HG03342 (cell line): ENCODE measurements around the gene ABCA13.
A peak's percentile ranks its signal among the peaks of the same experiment; 100 is the strongest.

Experiments
- ATAC-seq: cut with Tn5 transposase; IDR thresholded peaks from one replicate; pipeline ENCODE4 v1.9.1; 2021; ENCODE audit warnings: mild to moderate bottlenecking, moderate library complexity; ENCODE audit not compliant: unreplicated experiment

The ABCA13 gene

DNA sequence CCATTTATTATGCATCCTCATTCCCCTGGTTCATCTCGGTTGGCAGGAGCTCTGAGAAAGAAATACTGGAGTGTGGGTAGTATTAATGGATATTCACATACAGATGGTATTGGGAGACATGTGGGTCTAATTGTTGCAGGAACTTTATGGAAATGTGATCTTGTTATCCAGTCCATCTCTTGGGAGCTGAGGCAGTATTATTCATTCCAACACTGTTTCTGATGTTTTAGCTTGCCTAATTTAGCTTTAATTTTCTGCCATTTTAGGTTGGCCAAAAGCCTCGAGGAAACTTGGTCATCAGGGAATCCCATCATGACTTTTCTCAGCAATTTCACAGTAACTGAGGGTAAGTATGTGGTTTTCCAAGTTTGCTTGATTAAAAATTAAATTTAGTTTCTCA is 125.7 kb downstream of the ABCA13 start:
- ATAC-seq: no peak

DNA sequence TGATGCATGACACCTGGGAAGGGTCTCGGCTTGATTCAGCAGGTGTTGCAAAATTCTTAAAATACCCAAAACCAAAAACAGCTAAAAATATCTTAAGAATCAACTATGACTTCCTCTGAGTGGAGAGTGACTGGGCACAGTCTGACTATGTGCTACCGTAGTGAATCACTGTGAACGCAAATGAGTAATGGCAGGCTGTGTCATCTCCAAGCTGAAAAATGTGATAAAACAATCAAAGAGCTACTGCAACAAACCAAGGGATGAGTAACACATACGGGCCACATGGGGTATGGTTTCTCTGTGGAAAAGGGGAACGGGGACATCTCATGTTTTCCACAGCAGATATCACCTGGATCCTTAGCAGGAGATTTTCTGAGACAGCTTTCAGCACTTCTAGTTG is 127.5 kb downstream of the ABCA13 start:
- ATAC-seq: peak; percentile 83

DNA sequence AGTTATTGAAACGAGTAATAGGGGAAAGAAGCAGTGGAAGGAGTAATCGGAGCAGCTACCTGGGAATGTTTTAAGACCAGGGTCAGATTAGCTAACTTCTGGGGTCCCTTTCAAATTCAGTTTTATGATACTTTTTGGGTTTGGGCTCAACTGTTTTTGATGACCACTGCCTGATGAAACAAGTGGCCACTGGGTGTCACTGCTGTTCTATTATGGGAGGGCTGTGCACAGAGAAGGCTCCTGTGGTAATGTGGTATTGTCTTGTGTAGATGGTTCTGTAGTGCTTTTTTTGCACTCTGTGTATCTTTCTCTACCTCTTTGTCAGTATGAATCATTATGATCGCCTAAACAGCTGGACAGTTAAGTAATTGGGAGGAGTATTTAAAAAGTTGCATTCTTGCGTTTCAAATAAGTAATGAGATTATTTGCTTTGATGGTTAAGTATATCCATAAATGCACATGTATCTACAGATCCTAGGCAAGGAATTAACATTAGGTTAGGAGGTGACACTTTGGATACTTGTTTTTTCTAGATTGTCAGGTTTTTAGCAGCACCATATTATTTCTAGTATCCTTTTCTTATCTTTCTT is 128.4 kb downstream of the ABCA13 start:
- peak; percentile 83 for ATAC-seq

DNA sequence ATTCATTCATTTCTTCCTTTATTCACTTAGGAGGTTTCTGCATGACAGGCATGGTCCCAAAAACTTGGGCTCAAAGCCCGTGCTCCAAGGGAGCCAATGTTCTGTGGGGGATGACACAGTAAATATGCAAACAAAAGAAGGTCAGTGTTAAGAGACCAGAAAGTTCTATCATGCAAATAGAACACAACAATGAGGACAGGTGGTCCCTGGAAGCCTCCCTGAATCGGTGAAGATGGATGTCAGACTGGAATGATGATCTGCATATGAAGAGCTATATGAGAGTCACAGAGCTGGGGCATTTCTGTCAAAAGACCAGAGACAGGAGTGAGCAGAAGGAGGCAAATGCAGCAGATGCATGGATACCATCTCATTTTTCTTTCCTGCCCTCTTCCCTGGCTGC is 129.0 kb downstream of the ABCA13 start:
- no peak for ATAC-seq

DNA sequence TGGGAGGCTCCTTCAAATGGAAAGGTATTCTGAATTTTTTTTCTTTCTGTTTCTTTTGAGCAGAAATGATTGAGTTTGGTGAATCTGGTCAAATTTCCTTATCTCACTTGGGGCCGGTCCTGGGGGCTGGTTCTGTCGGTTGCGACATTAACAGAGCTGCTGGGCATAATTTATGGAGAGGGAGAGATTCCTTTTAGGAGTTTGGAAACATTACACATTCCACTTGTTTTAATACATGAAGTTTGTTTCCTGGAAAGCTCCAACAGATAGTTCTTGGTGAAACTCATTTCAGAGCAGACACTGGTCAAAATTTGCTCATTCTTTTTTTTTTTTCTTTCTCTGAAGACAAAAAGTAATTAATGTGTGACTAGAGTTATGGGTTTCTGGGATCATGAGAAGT is 129.9 kb downstream of the ABCA13 start:
- ATAC-seq: no peak

- ATAC-seq: no peak
Measured at GRCh38 chr7:48304641-48305040, 133.4 kb downstream of the ABCA13 start.

DNA sequence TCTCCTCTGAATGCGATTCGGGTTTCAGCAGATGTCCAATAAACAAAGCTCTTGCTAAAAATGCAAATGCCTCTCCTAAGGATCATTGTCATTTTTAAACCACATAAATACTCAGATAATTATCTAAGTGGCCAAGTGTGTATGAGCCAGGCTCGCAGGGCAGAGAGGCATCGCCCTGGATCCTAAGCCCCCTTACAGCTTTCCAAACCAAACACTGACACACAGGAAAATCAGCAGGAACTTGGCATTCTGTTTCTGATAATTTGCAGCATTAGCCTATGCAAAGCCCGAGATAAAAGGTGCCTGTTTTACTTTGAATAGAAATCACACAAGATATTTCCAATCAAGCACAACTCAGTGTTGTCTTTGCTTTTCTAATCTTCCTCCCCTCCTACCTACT is 134.4 kb downstream of the ABCA13 start:
- ATAC-seq: no peak

GRCh38 chr7:48307041-48307714 is 135.9 kb downstream of the ABCA13 start:
- no peak for ATAC-seq

- no peak for ATAC-seq
Measured at GRCh38 chr7:48309720-48310119, 138.5 kb downstream of the ABCA13 start.

- ATAC-seq: no peak
Measured at GRCh38 chr7:48311464-48312100, 140.3 kb downstream of the ABCA13 start.

GRCh38 chr7:48312151-48312550 is 140.9 kb downstream of the ABCA13 start:
- no peak for ATAC-seq

DNA sequence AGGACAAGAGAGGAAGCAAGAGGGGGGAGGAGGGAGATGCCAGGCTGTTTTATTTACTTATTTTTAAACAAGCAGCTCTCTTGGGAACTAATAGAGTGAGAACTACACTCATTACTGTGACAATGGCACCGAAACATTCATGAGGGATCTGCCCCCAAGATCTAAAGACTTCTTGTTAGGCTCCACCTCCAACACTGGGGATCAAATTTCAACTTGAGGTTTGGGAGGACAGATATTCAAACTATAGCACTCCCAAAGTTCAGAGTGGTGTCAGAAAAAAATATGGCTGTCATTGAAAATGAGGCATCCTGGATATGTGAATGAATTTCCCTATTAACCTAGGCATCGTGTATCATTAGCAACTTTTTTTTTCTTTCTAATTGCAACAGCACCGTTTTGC is 145.5 kb downstream of the ABCA13 start:
- no peak for ATAC-seq

DNA sequence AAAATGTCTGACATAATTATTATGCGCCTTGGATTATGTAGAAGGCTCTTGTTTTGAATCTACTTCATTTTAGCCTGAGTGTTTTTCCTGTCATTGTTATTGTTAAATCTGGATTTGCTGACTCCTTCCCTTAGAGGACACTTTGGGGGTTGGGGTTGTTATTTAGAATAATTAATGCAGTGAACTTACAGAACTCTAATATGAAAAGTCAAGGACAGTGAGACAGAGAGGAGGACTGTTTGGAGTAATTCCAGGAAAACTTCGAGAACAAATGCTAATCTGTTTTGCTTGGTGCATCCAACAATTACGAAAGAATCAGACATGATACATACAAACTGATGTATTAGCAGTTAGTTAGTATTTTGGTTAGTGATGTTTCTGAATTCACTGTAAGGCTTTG is 146.1 kb downstream of the ABCA13 start:
- no peak for ATAC-seq

GRCh38 chr7:48321319-48322010 is 150.2 kb downstream of the ABCA13 start:
- no peak for ATAC-seq

DNA sequence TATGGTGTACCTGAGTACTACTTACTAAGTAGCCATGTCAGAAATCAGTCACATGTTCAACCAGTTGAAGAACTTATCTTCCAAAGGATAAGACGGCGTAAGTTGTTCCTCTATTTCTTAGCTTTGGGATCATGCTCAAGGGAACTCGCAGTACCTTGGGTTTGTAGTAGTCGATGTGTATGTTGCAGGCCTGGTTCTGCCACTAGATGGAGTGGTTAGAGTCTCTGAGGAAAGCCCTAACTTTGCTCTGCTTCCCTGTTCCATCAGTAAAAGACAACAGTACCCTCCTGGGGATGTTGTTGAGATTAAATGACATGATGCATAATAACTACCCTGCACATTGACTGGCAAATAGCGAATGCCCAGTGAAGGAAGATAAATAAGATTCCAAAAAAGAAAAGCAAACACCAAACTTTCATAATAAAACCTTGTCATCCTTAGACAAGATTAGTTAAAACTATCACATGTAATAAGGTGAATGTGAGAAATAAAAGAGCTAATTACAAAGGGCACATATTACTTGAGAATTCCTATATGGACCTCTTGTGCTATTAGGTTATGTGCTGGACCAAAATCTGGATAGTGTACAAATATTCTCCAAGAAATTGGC is 165.9 kb downstream of the ABCA13 start:
- no peak for ATAC-seq

DNA sequence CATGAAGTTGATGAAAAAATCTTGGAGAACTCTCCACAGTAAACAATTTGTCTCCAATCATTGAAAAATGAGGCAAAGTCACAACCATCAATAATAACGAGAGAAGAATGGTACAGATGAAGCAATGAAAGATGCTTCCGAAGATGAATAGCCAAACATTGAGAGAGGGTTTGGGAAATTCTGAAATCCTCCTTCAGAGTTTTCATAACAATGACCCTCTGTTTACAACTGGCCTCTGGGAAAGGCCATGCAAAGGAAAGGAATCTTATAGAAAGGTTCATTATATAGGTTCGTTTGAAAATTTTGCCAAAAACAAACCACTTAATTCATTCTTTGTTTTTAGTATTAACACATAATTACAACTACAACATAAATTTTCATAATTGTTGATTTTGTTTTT is 166.5 kb downstream of the ABCA13 start:
- ATAC-seq: no peak

GRCh38 chr7:48347230-48347825 is 176.1 kb downstream of the ABCA13 start:
- no peak for ATAC-seq

- ATAC-seq: no peak
Measured at GRCh38 chr7:48350515-48350914, 179.3 kb downstream of the ABCA13 start.

DNA sequence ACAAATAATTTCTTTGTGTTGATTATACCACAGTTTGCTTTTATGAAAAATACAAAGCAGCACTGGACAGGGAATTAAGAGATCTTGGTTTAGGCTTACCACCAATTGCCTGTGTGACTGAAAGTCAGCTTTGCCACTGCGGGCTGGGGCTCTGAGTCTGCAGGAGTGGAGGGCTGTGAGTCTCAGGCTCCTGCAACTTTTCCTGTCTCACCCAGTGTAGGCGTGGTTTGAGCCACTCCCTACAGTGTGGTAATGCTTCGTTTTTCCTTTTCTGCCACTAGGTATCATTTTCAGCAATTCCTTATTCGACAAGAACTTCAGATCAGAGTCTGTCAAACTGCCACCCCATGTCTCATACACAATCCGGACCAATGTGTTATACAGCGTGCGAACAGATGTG is 180.6 kb downstream of the ABCA13 start:
- ATAC-seq: no peak

DNA sequence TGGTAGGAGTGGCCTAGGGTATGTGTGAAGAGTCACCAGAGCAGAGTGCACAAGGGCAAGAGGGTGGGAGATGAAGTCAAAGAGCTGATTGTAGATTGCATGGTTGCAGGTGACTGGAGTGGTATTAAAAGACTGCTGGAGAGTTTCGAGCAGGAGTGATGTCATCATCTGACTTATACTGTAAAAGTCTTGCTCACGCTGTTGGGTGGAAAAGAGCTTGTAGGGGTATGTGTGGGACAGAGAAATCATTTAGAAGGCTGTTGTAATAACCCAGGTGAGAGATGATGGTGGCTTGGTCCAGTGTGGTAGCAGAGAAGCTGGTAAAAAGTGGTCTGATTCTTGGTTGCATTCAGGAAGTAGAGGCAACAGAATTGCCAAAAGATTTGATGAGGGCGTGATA is 184.1 kb downstream of the ABCA13 start:
- no peak for ATAC-seq

DNA sequence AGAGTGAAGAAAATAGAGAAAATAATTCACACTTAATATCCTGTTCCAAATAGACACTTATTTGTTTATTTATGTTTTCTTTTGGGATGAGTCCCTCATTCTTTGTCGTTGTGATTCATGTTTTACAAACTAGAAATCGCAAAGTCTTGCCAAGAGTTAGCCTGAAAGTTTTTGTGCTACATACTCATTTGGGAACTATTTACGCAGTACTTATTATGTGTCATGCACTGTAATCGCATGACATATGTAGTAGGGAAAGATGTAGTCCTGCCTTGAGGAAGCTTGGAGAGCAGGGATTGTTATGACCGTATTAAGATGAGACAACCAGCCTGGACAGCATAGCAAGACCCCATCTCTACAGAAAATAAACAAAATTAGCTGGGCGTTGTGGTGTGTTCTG is 189.3 kb downstream of the ABCA13 start:
- no peak for ATAC-seq
